ENCODE data around the gene RPN2.

GRCh38 chr20:37274851-37275524, 95.9 kb downstream of the RPN2 start:
- TF ChIP-seq EZH2 (IDR thresholded peaks at IDR 0.05; ENCODE audit: borderline replicate concordance, insufficient read depth, low read depth, low read length, poor library complexity, severe bottlenecking) (no peak), CTCF (IDR thresholded peaks at IDR 0.05) (no peak)

Measured in B cell (primary cell).